Measurements from ENCODE around the gene PRDM11. TPM values are rescaled to one million over a fixed set of nuclear protein-coding genes. Genes with fewer than 3 reads are reported as not detected.

The PRDM11 gene
- total and polyA plus RNA-seq, 2 of the 4 experiments (the other 2 are of a cell fraction): 2.2 to 2.7 TPM

DNA sequence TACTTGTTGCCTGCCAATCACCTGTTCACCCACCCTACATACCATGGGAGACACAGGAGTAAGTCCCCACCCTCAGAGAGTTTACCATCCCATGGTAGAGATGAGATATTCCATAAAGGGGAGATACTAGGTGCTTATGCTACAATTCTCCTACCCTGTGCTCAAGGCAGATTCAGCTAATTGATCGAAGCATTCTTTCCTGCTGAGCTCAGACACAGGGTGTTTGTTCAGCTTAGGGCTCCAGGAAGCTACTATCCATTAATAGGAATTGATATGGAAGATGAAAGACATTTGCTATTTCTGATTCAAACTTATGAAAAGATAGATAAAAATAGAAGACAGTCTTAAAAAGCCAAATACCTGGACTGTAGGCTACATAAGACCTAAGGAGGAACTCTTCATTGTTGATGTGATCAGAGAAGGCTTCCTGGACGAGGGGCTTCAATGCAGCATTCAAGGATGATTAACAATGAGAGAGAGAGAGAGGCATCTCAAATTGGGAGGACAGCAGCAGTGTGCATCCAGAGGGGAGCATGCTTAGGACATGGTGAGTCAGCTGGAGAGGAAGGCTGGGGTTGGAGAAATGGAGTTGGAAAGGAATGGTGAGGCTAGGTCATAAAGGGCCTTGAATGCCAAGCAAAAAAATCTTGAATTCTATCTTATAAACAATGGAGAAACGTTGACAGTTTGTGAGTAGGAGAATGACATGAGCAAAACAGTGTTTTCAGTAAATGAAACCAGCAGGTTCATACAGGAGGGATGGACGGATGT lies 124.7 kb downstream of the PRDM11 start:
- in situ Hi-C loops (cut with MboI; ENCODE audit: low sequenced_read_pairs): no loop called here
- Histone ChIP-seq H2BK120ac (ENCODE audit: low read depth, low read length) (no peak overlapping the region), H3K56ac (ENCODE audit: extremely low read depth, insufficient read depth, low read length) (no peak overlapping the region), H3K23ac (ENCODE audit: low read depth, low read length) (no peak overlapping the region), H3K27me3 (ENCODE audit: control insufficient read depth, insufficient read depth, low read length) (peaks cover 20% of the 10 kb centered on the region), H3K4me2 (ENCODE audit: low read depth, low read length) (no peak overlapping the region), H2AK5ac (ENCODE audit: low read depth, low read length) (no peak overlapping the region), H2BK5ac (ENCODE audit: low read depth, low read length, poor library complexity, severe bottlenecking) (no peak overlapping the region), H2BK20ac (ENCODE audit: low read depth, low read length) (no peak overlapping the region), H3K4me3 (ENCODE audit: insufficient read depth, low read depth, low read length) (no peak overlapping the region), H2BK15ac (ENCODE audit: low read depth, low read length) (no peak overlapping the region), H3K4me1 (ENCODE audit: control insufficient read depth, insufficient read depth, low read length) (no peaks in the 10 kb centered on the region), H4K20me1 (ENCODE audit: insufficient read depth, low read length) (no peaks in the 10 kb centered on the region), H3K14ac (replicated peaks; ENCODE audit: low read depth, low read length) (no peak overlapping the region), H3K36me3 (ENCODE audit: control insufficient read depth, insufficient read depth, low read length) (no peaks in the 10 kb centered on the region), H3K9me1 (ENCODE audit: insufficient read depth, low read length) (no peaks in the 10 kb centered on the region), H2AFZ (replicated peaks; ENCODE audit: low read length, poor library complexity) (no peak overlapping the region), H4K8ac (ENCODE audit: low read depth in 2 of 2, low read length in 2 of 2) (no peak overlapping the region), H4K91ac (ENCODE audit: insufficient read depth, low read depth, low read length) (no peak overlapping the region), H3K4ac (ENCODE audit: low read depth, low read length) (no peak overlapping the region), H4K5ac (ENCODE audit: low read depth, low read length) (no peak overlapping the region), H3K27ac (ENCODE audit: insufficient read depth, low read length) (no peak overlapping the region), H3K18ac (ENCODE audit: low read depth, low read length) (no peak overlapping the region), H3K9ac (ENCODE audit: low read depth, low read length) (no peak overlapping the region), H3K79me1 (ENCODE audit: low read depth in 1 of 2, low read length in 2 of 2) (no peaks in the 10 kb centered on the region), H3K9me3 (ENCODE audit: control insufficient read depth, insufficient read depth, low read length) (no peaks in the 10 kb centered on the region), H2AK9ac (replicated peaks; ENCODE audit: low read depth, low read length, poor library complexity) (no peak overlapping the region)
- no CpG with 5 or more reads among the region's 4 CpGs for WGBS, 2 experiments (ENCODE audit: extremely low coverage in 2 of 2, insufficient read length in 1 of 2)
- dilution Hi-C loops (cut with HindIII; ENCODE audit: low sequenced_read_pairs, unreplicated experiment): no loop called here
- BruUV-seq (replicated peaks): no TSS peak
- no peak for DNase-seq
- CTCF ChIA-PET: no interaction called here
- intact Hi-C loops (cut with micrococcal nuclease): no loop called here
- POLR2A ChIA-PET (ENCODE audit: unreplicated experiment): no interaction called here
- ATAC-seq (ENCODE audit: low read depth): no peak
- TF ChIP-seq, protein P1, sequence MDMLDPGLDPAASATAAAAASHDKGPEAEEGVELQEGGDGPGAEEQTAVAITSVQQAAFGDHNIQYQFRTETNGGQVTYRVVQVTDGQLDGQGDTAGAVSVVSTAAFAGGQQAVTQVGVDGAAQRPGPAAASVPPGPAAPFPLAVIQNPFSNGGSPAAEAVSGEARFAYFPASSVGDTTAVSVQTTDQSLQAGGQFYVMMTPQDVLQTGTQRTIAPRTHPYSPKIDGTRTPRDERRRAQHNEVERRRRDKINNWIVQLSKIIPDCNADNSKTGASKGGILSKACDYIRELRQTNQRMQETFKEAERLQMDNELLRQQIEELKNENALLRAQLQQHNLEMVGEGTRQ (IDR thresholded peaks at IDR 0.05; ENCODE audit: low read depth, low read length): no peak
- no peak for TF ChIP-seq MXI1 (IDR thresholded peaks at IDR 0.05; ENCODE audit: borderline replicate concordance, low read depth, low read length)
- TF ChIP-seq SMC3 (IDR thresholded peaks at IDR 0.05; ENCODE audit: low read depth, low read length): no peak
- no peak for TF ChIP-seq FOS (IDR thresholded peaks at IDR 0.05; ENCODE audit: low read depth, low read length)
- TF ChIP-seq BHLHE40 (IDR thresholded peaks at IDR 0.05; ENCODE audit: low read depth, low read length): no peak
- no peak for TF ChIP-seq MAFK (IDR thresholded peaks at IDR 0.05; ENCODE audit: low read depth, low read length)
- TF ChIP-seq CEBPB (IDR thresholded peaks at IDR 0.05; ENCODE audit: low read depth, low read length): no peak
- TF ChIP-seq RFX5 (IDR thresholded peaks at IDR 0.05; ENCODE audit: low read depth, low read length): no peak
- TF ChIP-seq NFE2L2 (IDR thresholded peaks at IDR 0.05; ENCODE audit: low read depth, low read length): no peak
- no peak for TF ChIP-seq RCOR1 (IDR thresholded peaks at IDR 0.05; ENCODE audit: insufficient replicate concordance, low read length)
- no peak for TF ChIP-seq RAD21 (IDR thresholded peaks at IDR 0.05; ENCODE audit: low read length)
- no peak for TF ChIP-seq POLR2A (IDR thresholded peaks at IDR 0.05; ENCODE audit: low read depth, low read length)
- TF ChIP-seq, protein P2, sequence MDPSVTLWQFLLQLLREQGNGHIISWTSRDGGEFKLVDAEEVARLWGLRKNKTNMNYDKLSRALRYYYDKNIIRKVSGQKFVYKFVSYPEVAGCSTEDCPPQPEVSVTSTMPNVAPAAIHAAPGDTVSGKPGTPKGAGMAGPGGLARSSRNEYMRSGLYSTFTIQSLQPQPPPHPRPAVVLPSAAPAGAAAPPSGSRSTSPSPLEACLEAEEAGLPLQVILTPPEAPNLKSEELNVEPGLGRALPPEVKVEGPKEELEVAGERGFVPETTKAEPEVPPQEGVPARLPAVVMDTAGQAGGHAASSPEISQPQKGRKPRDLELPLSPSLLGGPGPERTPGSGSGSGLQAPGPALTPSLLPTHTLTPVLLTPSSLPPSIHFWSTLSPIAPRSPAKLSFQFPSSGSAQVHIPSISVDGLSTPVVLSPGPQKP (IDR thresholded peaks at IDR 0.05; ENCODE audit: borderline replicate concordance, low read depth, low read length): no peak
